Cardiac septum (tissue), 1 donor: ENCODE results near the gene LBP. TPM values are rescaled to one million over a fixed set of nuclear protein-coding genes. Genes with fewer than 3 reads are reported as not detected.

Experiments used
- DNase-seq: peaks from one replicate; pipeline ENCODE4 v3.0.0-alpha.2; 2020; ENCODE audit warnings: low spot score
- intact Hi-C: fragments of 100-400 bp; cut with DNase I; formaldehyde crosslinking; loops from one replicate; pipeline ENCODE4 v1.14.0; 2022
- total RNA-seq: library from RNA; stranded (reverse); fragmentation: NEBNext Ultra II Directional; extraction: Animal tissue kit (Norgen Biotek cat#: 25700); gene quantifications from one replicate; pipeline ENCODE4 v1.2.1, GENCODE V29; 2021
- donor health status: DM: no; HTN: no; CAD: no.

LBP gene
- total RNA-seq, 1 donor from 2014 or later = 0.11 TPM

DNA sequence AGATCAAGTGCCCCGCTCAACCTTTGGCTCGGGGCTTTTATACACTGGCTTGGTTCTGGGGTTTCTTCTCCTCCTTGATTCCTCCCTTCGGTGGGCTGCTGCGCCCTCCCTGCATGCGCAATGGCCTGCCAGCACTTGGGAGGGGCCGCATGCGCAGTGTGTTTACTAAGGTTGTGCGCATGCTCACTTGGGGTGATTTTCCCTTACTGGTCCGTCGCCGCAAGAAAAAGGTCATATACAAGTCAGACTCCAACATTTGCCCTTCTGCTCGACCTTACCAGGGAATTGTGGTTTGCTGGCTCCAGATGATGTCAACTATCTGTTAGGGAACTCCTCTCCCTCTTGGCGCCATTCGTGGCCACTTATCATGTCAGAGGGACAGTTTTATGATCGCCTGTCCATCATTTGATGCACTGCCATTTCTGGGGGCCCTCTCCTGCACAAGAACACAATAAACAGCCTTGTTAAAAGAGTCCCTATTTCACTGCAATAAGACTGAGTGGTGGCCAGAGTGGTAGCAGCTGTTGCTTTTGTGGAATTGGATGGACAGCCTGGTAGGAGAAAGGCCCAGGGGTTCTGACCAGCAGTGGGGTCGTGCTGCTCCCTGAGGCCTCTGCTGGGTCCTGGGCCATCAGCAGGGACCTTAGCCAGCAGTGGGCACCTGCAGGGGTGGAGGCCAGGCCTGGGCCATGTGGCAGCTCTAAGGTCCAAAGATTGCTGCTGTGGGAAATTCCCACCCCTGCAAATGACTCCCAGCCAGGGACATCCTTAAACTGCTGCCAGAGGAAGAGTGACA lies 2.8 kb upstream of the LBP start:
- DNase-seq = no peak
- intact Hi-C loops = loop anchor here (5.0 kb wide), 1 partner anchor 64 kb away; no protein-coding TSS in a partner anchor

DNA sequence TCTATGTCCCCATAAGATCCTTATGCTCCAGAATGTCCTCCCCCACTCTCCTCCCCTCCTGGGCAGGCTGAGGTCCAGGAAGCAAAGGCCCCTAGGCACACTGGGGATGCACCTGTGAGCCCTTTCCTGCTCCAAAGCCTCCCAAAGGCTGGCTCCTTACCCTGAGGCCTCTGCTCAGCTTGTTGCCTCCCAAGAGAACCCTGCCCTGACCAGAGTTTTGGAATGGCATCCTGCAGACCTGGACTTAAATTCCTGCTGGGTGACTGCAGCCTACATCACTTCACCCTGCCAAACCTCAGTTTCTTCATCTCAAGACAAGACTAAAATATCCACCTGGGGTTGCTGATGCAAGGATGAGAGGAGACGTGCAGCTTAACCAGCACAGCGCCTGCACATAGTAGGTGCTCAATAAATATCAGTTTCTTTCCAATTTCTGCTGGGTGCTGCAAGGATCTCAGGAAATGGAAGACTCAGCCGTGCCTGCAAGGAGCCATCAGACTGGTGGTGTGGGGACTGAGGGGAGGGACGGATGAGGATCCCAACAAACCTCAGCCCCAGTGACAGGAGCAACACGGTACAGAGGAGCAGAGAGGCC lies 2.1 kb upstream of the LBP start:
- DNase-seq = no peak
- intact Hi-C loops = loop anchor here (5.0 kb wide), 1 partner anchor 63 kb away; no protein-coding TSS in a partner anchor

DNA sequence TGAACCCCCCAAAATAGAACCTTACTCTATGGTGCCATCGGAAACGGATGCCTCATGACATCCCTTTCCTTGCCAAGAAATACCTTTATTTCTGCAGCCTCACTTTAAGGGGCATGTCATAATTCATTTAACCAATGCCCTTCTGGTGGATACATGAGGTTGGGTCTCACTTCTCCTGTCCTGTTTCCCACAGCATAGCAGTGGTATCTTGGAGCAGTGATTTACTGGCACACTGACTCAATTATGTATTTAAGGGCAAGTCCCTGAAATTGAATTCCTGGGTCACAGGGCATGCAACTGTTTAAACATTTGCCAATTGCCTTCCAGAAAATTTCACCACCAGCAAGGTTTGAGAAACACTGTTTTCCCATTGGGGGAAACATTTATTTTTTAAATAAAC lies 639 bp upstream of the LBP start:
- intact Hi-C loops = no loop called here

DNA sequence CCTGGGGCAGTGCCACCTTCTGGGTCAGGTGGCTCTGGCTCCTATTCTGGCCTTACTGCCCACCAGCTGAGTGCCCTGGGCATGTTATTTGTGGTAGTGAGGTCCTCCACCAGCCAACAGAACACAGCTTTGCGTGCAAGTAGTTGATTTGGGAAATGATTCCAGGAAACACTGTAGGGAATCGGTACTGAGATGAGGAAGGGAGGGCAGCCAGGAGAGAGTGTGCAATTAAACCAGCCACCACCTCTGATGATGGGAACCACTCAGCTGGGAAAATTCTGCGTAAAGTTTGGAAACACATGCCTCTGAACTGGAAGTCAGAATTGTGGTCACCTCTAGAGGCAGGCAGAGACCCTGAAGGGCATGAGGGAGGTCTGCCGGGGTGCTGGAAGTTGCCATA lies 459 bp downstream of the LBP start:
- intact Hi-C loops = no loop called here
- DNase-seq = no peak

More for the DNA sequence above, 639 bp upstream of the LBP start:
- DNase-seq = no peak

DNA sequence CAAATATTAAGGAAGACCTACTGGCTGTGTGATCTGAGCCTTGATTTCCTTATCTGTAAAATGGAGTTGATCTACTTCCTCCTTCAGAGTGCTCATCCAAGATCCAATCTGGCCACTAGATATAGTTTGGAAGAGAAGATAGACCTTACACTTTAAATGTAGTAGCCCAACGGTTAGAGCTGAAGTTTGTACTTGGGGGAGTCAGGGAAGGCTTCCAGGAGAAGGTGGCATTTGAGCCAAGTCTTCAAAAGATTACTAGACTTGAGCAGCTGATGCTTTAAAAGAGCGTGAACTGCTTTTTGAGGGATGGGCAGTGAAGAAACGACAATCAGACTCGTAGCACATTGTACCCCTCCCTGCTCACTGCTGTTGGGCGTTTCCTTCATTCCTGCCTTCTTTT lies 3.6 kb downstream of the LBP start:
- DNase-seq = no peak
- intact Hi-C loops = no loop called here

DNA sequence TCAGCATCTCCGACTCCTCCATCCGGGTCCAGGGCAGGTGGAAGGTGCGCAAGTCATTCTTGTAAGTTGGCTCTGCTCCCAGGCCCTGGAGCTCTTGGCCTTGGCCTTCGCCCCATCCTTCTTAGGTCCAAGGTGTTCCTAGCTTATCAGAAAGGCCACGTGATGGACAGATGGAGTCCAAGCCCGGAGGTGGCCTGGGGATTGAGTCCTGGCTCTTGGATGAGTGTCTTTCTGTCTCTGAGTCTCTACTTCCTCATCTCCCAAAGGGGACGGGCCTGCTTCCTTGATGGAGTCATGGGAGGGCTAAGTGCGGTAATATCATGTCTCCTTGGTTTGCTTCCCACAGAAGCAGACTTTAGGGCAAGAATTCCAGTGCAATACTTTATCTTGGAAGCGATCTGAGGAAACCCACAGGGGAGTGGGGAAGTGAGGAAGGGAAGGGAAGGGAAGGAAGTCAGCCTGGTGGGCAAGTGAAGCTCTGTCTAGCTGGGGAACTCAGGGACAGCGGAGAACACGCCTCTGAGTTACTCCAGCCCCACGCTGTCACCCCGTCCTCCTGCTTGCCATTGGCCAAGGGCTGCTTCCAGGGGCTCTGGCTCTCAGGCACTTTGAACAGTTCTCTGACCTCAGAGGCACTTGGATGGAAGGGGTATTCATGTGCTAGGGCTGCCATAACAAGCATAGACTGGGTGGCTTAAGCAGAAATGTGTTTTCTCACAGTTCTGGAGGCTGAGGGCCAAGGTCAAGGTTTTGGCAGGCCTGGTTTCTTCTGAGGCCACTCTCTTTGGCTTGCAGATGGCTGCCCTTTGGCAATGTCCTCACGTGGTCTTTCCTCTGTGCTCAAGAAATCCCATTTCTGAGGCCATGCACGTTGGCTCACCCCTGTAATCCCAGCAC lies 4.8 kb downstream of the LBP start:
- intact Hi-C loops = no loop called here
- no peak for DNase-seq

DNA sequence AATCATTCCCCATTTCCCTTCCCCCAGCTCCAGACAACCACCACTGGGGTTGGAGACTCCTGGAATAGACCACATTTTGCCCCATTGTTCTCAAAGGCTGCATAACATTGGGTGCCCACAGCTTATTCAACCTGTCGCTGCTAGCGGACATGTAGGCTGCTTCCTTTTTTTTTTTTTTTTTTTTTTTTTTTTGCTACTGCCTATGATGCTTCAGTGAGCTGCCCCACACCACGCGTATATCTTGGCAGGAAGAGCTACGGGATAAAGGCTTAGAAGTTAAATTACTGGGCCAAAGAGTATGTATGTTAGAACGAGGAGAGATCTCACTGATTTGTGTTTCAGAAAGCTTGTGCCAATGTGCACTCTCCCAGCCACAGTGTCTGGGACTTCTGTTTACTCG lies 7.0 kb downstream of the LBP start:
- intact Hi-C loops = no loop called here
- no peak for DNase-seq

GRCh38 chr20:38354227-38354626 lies 7.9 kb downstream of the LBP start:
- intact Hi-C loops = no loop called here
- DNase-seq = no peak

- intact Hi-C loops = no loop called here
- no peak for DNase-seq
These were observed 9.1 kb downstream of the LBP start for GRCh38 chr20:38355161-38356012.

DNA sequence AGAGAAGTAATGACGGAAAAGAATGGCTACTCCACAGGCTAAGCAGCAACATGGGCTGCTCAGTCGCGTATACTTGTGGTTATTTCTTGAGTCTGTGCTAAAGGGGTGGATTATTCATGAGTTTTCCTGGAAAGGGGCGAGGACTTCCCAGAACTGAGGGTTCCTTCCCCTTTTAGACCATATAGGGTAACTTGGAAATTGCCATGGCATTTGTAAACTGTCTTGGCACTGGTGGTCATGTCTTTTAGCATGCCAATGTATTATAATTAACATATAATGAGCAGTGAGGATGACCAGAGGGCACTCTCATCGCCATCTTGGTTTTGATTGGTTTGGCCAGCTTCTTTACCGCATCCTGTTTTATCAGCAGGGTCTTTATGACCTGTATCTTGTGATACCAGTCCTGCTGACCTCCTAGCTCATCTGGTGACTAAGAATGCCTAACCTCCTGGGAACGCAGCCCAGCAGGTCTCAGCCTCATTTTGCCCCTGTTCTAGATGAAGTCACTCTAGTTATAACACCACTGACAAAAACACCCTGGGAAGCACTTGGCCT lies 11.4 kb downstream of the LBP start:
- intact Hi-C loops = no loop called here
- no peak for DNase-seq

GRCh38 chr20:38358556-38358955 lies 12.3 kb downstream of the LBP start:
- no peak for DNase-seq
- intact Hi-C loops = no loop called here

- DNase-seq = no peak
- intact Hi-C loops = no loop called here
These were observed 16.9 kb downstream of the LBP start for GRCh38 chr20:38363004-38363747.

- intact Hi-C loops = no loop called here
- DNase-seq = no peak
These were observed 23.1 kb downstream of the LBP start for GRCh38 chr20:38369389-38369788.

DNA sequence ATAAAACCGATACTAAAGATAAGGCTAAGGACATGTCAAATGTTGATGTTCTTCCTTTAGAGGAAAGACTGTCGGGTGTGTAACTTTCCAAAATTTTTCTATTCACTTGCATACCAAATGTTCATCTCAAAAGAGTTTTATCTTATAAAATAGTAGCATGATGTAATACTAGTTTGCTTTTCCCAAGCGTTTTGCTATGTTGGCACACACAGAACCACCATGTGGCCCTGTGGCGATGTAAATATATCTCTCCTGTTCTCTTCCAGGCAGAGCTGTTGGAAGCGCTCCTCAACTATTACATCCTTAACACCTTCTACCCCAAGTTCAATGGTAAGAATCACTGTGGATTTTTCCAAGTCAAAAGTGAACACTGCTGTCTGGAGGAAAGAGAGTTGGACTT lies 26.5 kb downstream of the LBP start:
- intact Hi-C loops = no loop called here
- DNase-seq = no peak

GRCh38 chr20:38373231-38373867 lies 27.1 kb downstream of the LBP start:
- DNase-seq = no peak

GRCh38 chr20:38373898-38374297 lies 27.6 kb downstream of the LBP start:
- DNase-seq = no peak
- intact Hi-C loops = no loop called here

More at GRCh38 chr20:38373231-38373867, 27.1 kb downstream of the LBP start:
- intact Hi-C loops = no loop called here

DNA sequence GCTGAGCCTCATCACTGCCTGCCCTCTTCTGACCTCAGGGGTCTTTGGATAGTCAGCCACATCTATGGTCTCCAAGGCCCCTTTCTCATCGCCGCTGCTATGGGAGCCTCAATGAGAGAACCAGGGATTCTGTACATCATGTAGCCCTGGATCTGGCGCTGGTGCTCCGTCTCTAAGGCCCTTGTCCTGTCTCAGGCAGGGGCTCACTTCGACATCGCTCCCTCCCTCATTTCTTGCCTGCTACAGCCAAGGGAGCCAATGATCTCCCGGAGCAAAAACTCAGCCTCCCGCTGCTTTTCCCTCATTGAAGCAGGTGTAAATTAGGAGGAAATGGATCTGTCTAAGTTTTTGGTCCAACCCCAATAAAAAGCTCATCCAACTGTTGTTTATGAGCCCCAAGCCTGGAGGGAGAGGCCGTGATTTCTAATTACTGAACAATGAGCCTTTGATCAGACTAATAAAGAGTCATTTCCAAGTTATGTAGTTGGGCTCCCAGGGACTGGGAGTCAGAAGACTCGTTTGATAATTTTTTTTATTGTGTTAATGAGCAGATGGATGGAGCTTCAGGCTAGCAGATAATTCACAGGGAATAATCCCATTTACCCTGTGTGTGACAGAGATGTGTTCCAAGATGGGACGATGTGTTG lies 30.9 kb downstream of the LBP start:
- no peak for DNase-seq
- intact Hi-C loops = no loop called here
